DMS79 treated with DMSO at 0.1 percent for 48 hours (cell line): Measurements from ENCODE around the gene AXDND1.
"Not testable (repeated sequence)": the region's sequence is repeated elsewhere in the genome, so short reads cannot be mapped to it uniquely, and the experiment has no call there.

Source experiments
- DNase-seq: peaks from one replicate; lab custom pipeline; 2025; lab: John Stamatoyannopoulos, UW

The AXDND1 gene

GRCh38 chr1:179465661-179466060 is 99.9 kb downstream of the AXDND1 start:
- DNase-seq = not testable (repeated sequence)

GRCh38 chr1:179474713-179475112 is 108.9 kb downstream of the AXDND1 start:
- no peak for DNase-seq

GRCh38 chr1:179476484-179476883 is 110.7 kb downstream of the AXDND1 start:
- no peak for DNase-seq

- DNase-seq = no peak
These were observed 112.6 kb downstream of the AXDND1 start for GRCh38 chr1:179478370-179478769.

- DNase-seq = no peak
These were observed 124.8 kb downstream of the AXDND1 start for GRCh38 chr1:179490611-179491010.

- no peak for DNase-seq
These were observed 127.6 kb downstream of the AXDND1 start for GRCh38 chr1:179493323-179493722.

GRCh38 chr1:179506199-179506598 is 140.4 kb downstream of the AXDND1 start:
- no peak for DNase-seq

- no peak for DNase-seq
These were observed 143.6 kb downstream of the AXDND1 start for GRCh38 chr1:179509384-179509783.

- no peak for DNase-seq
These were observed 144.3 kb downstream of the AXDND1 start for GRCh38 chr1:179510038-179510437.

- no peak for DNase-seq
These were observed 151.4 kb downstream of the AXDND1 start for GRCh38 chr1:179516976-179517705.

GRCh38 chr1:179518544-179518943 is 152.8 kb downstream of the AXDND1 start:
- not testable (repeated sequence) for DNase-seq

- DNase-seq = no peak
These were observed 163.9 kb downstream of the AXDND1 start for GRCh38 chr1:179529482-179530195.

GRCh38 chr1:179530352-179530751 is 164.6 kb downstream of the AXDND1 start:
- DNase-seq = no peak

- no peak for DNase-seq
These were observed 176.0 kb downstream of the AXDND1 start for GRCh38 chr1:179541774-179542173.

GRCh38 chr1:179545321-179545720 is 179.6 kb downstream of the AXDND1 start:
- DNase-seq = no peak

GRCh38 chr1:179547021-179547535 is 181.3 kb downstream of the AXDND1 start:
- no peak for DNase-seq

- DNase-seq = no peak
These were observed 183.0 kb downstream of the AXDND1 start for GRCh38 chr1:179548666-179549367.

GRCh38 chr1:179549368-179549700 is 183.6 kb downstream of the AXDND1 start:
- DNase-seq = no peak

GRCh38 chr1:179550746-179551682 is 185.2 kb downstream of the AXDND1 start:
- no peak for DNase-seq

GRCh38 chr1:179554427-179554826 is 188.7 kb downstream of the AXDND1 start:
- DNase-seq = no peak

- DNase-seq = no peak
These were observed 192.3 kb downstream of the AXDND1 start for GRCh38 chr1:179558078-179558477.
